ENCODE data around the gene ZNF501. TPM values are rescaled to one million over a fixed set of nuclear protein-coding genes. Genes with fewer than 3 reads are reported as not detected.

ZNF501 gene
- total RNA-seq, 1 donor from 2014 or later: 1.2 TPM

DNA sequence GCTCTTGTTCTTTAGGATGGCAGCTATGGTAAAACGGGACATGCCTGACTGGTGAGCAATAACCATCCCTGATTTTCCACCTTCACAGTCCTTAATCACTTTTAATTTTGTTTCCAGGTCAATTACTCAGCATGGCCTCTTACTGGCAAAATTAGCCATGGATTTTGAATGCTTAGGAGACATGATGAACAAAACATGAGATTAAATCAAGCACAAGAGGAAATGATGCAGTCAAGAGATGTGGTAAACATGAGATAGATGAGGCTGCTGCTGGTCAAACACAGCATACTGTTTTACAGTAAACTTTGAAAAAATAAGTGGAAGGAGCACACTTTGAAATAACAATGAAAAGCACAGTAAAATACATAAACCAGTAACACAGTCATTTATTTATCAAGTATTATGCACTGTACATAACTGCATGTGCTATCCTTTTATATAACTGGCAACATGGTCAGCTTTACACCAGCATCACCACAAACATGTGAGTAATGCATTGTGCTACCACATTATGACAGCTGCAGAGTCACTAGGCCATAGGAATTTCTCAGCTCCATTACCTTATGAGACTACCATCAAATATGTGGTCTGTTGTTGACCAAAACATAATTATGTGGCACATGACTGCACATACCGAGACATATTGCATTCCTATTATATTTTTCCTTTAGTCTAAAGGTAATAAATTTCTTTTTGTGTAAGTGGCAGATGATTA, 47.1 kb upstream of the ZNF501 start:
- H3K36me3 Mint-ChIP-seq (ENCODE audit: low read depth, unreplicated experiment): peaks cover 40% of the 10 kb centered on the region
- H3K27me3 ChIP-seq (ENCODE audit: insufficient read depth, low read length): no peaks in the 10 kb centered on the region
- no peak for TF ChIP-seq EZH2 (IDR thresholded peaks at IDR 0.05; ENCODE audit: insufficient read depth, low read length)
- TF ChIP-seq, protein P1, sequence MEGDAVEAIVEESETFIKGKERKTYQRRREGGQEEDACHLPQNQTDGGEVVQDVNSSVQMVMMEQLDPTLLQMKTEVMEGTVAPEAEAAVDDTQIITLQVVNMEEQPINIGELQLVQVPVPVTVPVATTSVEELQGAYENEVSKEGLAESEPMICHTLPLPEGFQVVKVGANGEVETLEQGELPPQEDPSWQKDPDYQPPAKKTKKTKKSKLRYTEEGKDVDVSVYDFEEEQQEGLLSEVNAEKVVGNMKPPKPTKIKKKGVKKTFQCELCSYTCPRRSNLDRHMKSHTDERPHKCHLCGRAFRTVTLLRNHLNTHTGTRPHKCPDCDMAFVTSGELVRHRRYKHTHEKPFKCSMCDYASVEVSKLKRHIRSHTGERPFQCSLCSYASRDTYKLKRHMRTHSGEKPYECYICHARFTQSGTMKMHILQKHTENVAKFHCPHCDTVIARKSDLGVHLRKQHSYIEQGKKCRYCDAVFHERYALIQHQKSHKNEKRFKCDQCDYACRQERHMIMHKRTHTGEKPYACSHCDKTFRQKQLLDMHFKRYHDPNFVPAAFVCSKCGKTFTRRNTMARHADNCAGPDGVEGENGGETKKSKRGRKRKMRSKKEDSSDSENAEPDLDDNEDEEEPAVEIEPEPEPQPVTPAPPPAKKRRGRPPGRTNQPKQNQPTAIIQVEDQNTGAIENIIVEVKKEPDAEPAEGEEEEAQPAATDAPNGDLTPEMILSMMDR (IDR thresholded peaks at IDR 0.05; ENCODE audit: insufficient read depth, low read depth, low read length): no peak
- H3K9me3 ChIP-seq (ENCODE audit: insufficient read depth, low read depth, low read length): peaks cover 17% of the 10 kb centered on the region
- H3K9me3 Mint-ChIP-seq (ENCODE audit: unreplicated experiment): peaks cover 32% of the 10 kb centered on the region
- no peak overlapping the region for H2AFZ ChIP-seq (ENCODE audit: low read depth, low read length)
- H3K4me1 Mint-ChIP-seq (ENCODE audit: low read depth, unreplicated experiment): peaks cover 5% of the 10 kb centered on the region
- no peak overlapping the region for H3K27ac ChIP-seq (ENCODE audit: low read depth, low read length)
- no peak overlapping the region for H3K4me3 Mint-ChIP-seq (ENCODE audit: unreplicated experiment)
- H3K36me3 ChIP-seq (ENCODE audit: insufficient read depth, low read length): no peaks in the 10 kb centered on the region
- no peaks in the 10 kb centered on the region for H3K27me3 Mint-ChIP-seq (ENCODE audit: low read depth, unreplicated experiment)
- no peak overlapping the region for H3K9ac ChIP-seq (ENCODE audit: low read length)
- H3K79me2 ChIP-seq (ENCODE audit: insufficient read depth, low read length): no peaks in the 10 kb centered on the region
- H3K4me2 ChIP-seq (ENCODE audit: low read length): no peak overlapping the region
- DNase-seq (ENCODE audit: low read depth) (peak; percentile 82), FAIRE-seq (peak; percentile 73)
- no peak overlapping the region for H3K4me3 ChIP-seq (ENCODE audit: insufficient read depth, low read depth, low read length)
- H3K4me1 ChIP-seq (ENCODE audit: insufficient read depth, low read length): no peaks in the 10 kb centered on the region
- H4K20me1 ChIP-seq (ENCODE audit: insufficient read depth, low read length): no peaks in the 10 kb centered on the region
- H3K27ac Mint-ChIP-seq (ENCODE audit: unreplicated experiment): peak overlapping the region; percentile 34

DNA sequence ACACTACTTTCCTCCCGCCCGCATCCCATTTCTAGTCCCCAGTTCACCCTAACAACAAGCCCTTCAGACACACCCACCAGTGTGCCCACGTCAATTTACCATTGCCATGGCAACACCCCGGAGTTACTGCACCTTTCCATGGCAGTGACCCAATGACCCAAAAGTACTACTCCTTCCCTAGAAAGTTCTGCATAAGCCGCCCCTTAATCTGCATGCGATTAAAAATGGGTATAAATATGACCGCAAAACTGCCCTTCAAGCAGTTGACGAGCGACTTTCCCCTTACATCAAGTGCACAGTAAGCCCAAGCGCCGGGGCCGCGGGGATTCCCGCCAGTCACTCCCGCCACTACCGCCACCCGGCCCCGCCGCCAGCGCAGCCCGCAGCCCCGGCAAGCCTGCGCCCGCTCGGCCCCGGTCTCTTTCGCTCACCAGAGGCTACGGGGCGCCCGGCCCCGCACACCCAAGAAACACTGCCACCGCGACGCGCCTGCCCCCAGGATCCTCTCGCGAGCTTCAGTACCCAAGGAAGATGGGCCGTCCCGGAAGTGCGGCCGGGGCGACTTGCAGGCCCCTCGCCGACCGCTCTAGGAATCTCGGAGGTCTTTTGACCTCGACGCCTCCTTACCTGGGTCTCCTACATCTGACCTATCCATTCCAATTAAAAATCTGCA, 44.2 kb upstream of the ZNF501 start:
- TF ChIP-seq EZH2 (IDR thresholded peaks at IDR 0.05; ENCODE audit: insufficient read depth, low read length): no peak
- TF ChIP-seq, protein P1 (IDR thresholded peaks at IDR 0.05; ENCODE audit: insufficient read depth, low read depth, low read length): no peak
- no peaks in the 10 kb centered on the region for H3K79me2 ChIP-seq (ENCODE audit: insufficient read depth, low read length)
- no peak for FAIRE-seq
- peaks cover 38% of the 10 kb centered on the region for H3K36me3 Mint-ChIP-seq (ENCODE audit: low read depth, unreplicated experiment)
- peak overlapping the region; percentile 63 for H3K9ac ChIP-seq (ENCODE audit: low read length)
- peak overlapping the region; percentile 59 for H3K4me3 ChIP-seq (ENCODE audit: insufficient read depth, low read depth, low read length)
- H2AFZ ChIP-seq (ENCODE audit: low read depth, low read length): peak overlapping the region; percentile 69
- peak; percentile 87 for DNase-seq (ENCODE audit: low read depth)
- H3K36me3 ChIP-seq (ENCODE audit: insufficient read depth, low read length): no peaks in the 10 kb centered on the region
- H3K4me2 ChIP-seq (ENCODE audit: low read length): peak overlapping the region; percentile 85
- H3K9me3 Mint-ChIP-seq (ENCODE audit: unreplicated experiment): peaks cover 42% of the 10 kb centered on the region
- H3K4me3 Mint-ChIP-seq (ENCODE audit: unreplicated experiment): peak overlapping the region; percentile 91
- H3K27ac ChIP-seq (ENCODE audit: low read depth, low read length): no peak overlapping the region
- no peaks in the 10 kb centered on the region for H4K20me1 ChIP-seq (ENCODE audit: insufficient read depth, low read length)
- no peaks in the 10 kb centered on the region for H3K4me1 ChIP-seq (ENCODE audit: insufficient read depth, low read length)
- H3K9me3 ChIP-seq (ENCODE audit: insufficient read depth, low read depth, low read length): peaks cover 17% of the 10 kb centered on the region
- peaks cover 10% of the 10 kb centered on the region for H3K27me3 Mint-ChIP-seq (ENCODE audit: low read depth, unreplicated experiment)
- H3K27ac Mint-ChIP-seq (ENCODE audit: unreplicated experiment): peak overlapping the region; percentile 75
- H3K27me3 ChIP-seq (ENCODE audit: insufficient read depth, low read length): no peaks in the 10 kb centered on the region
- peaks cover 5% of the 10 kb centered on the region for H3K4me1 Mint-ChIP-seq (ENCODE audit: low read depth, unreplicated experiment)

DNA sequence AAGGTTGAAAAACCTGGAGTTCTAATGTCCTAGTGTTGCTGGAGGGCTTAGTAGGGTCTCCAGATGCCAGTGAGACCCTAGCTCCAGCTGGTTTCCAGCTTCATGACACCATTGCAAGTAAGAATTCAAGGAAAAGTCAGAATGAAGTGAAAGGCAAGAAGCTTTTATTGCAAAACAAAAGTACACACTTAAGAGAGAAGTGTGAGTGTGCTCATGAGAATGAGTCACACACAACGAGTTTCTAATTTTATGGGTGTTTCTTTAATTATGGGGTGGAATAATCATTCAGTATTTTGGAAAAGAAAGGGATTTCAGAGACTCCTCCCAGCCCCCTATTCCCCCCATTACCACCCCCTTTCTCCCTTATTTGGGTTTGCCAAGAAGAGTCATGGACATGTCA, 41.5 kb upstream of the ZNF501 start:
- no peak overlapping the region for H3K4me3 ChIP-seq (ENCODE audit: insufficient read depth, low read depth, low read length)
- TF ChIP-seq, protein P1 (IDR thresholded peaks at IDR 0.05; ENCODE audit: insufficient read depth, low read depth, low read length): no peak
- no peak for TF ChIP-seq EZH2 (IDR thresholded peaks at IDR 0.05; ENCODE audit: insufficient read depth, low read length)
- H3K9me3 ChIP-seq (ENCODE audit: insufficient read depth, low read depth, low read length): peaks cover 9% of the 10 kb centered on the region
- no peak overlapping the region for H2AFZ ChIP-seq (ENCODE audit: low read depth, low read length)
- H3K79me2 ChIP-seq (ENCODE audit: insufficient read depth, low read length): no peaks in the 10 kb centered on the region
- H3K4me1 ChIP-seq (ENCODE audit: insufficient read depth, low read length): no peaks in the 10 kb centered on the region
- no peaks in the 10 kb centered on the region for H4K20me1 ChIP-seq (ENCODE audit: insufficient read depth, low read length)
- Mint-ChIP-seq H3K36me3 (ENCODE audit: low read depth, unreplicated experiment) (peaks cover 25% of the 10 kb centered on the region), H3K4me3 (ENCODE audit: unreplicated experiment) (no peak overlapping the region), H3K9me3 (ENCODE audit: unreplicated experiment) (peaks cover 37% of the 10 kb centered on the region), H3K27me3 (ENCODE audit: low read depth, unreplicated experiment) (peaks cover 28% of the 10 kb centered on the region), H3K4me1 (ENCODE audit: low read depth, unreplicated experiment) (peaks cover 5% of the 10 kb centered on the region), H3K27ac (ENCODE audit: unreplicated experiment) (no peak overlapping the region)
- H3K4me2 ChIP-seq (ENCODE audit: low read length): no peak overlapping the region
- no peaks in the 10 kb centered on the region for H3K27me3 ChIP-seq (ENCODE audit: insufficient read depth, low read length)
- H3K36me3 ChIP-seq (ENCODE audit: insufficient read depth, low read length): no peaks in the 10 kb centered on the region
- no peak overlapping the region for H3K9ac ChIP-seq (ENCODE audit: low read length)
- DNase-seq (ENCODE audit: low read depth) (no peak), FAIRE-seq (no peak)
- no peak overlapping the region for H3K27ac ChIP-seq (ENCODE audit: low read depth, low read length)
